GM12878 (cell line): ENCODE data around the gene CAPN15. TPM values are rescaled to one million over a fixed set of nuclear protein-coding genes. Genes with fewer than 3 reads are reported as not detected.

Source experiments
- ATAC-seq: fragments of 200-7000 bp; cut with Tn5 transposase; 3 replicates; pipeline ENCODE4 v1.9.1; 2020; ENCODE audit warnings: mild to moderate bottlenecking, moderate library complexity
- BruUV-seq: library from RNA; stranded (reverse); fragments of 400-500 nt; replicated peaks from 2 replicates; lab custom pipeline; 2021; lab: Mats Ljungman, UMichigan
- CTCF ChIA-PET: fragments of 300-600 bp; sonication (Branson Sonifier 250); formaldehyde crosslinking; extraction: SDS; loops from one replicate; lab custom pipeline; 2021; ENCODE audit warnings: inconsistent platforms; lab: Yijun Ruan, JAX
- POLR2A ChIA-PET: fragments of 350-600 bp; formaldehyde crosslinking; extraction: SDS; loops from one replicate; lab custom pipeline; 2021; ENCODE audit warnings: inconsistent platforms; lab: Charles Lee
- RAD21 ChIA-PET: fragments of 300-600 bp; sonication (Branson Sonifier 250); formaldehyde crosslinking; loops from one replicate; lab custom pipeline; 2023; ENCODE audit warnings: antibody characterized with exemption; ENCODE audit not compliant: unreplicated experiment; lab: Charles Lee
- SMC1A ChIA-PET: fragments of 300-600 bp; sonication (Branson Sonifier 250); formaldehyde crosslinking; loops from one replicate; lab custom pipeline; 2023; ENCODE audit not compliant: unreplicated experiment, uncharacterized antibody; lab: Charles Lee
- DNase-seq: peaks from one replicate; pipeline ENCODE4 v3.0.0-alpha.2; 2011; ENCODE audit warnings: low read depth, low spot score
- FAIRE-seq: peaks from 3 replicates; lab custom pipeline; 2011; peaks lifted over from hg19 to GRCh38; lab: Jason Lieb, UNC
- H2AFZ ChIP-seq: 2 replicates; pipeline ENCODE4 v1.6.0; 2011; ENCODE audit warnings: low read depth, low read length, control low read depth; ENCODE audit not compliant: control insufficient read depth
- H3K27ac ChIP-seq: 2 replicates; pipeline ENCODE4 v1.5.1; 2011; ENCODE audit warnings: control low read depth; ENCODE audit not compliant: control insufficient read depth, insufficient read depth
- H3K27me3 ChIP-seq, 2 experiments: replicated peaks in 1 of 2; 2 replicates each; pipeline versions ENCODE4 v1.6.0 to v1.6.1; 2011; ENCODE audit warnings: low read length in 1 of 2; ENCODE audit not compliant: control insufficient read depth in 2 of 2, insufficient read depth in 2 of 2
- H3K36me3 ChIP-seq, 2 experiments: 2 replicates each; pipeline ENCODE4 v1.5.1; 2011; ENCODE audit warnings: low read length in 1 of 2; ENCODE audit not compliant: control insufficient read depth in 2 of 2, insufficient read depth in 2 of 2
- H3K4me1 ChIP-seq: 2 replicates; pipeline ENCODE4 v1.6.1; 2011; ENCODE audit warnings: mild to moderate bottlenecking, low read length, moderate library complexity, mixed read lengths; ENCODE audit not compliant: control insufficient read depth, insufficient read depth
- H3K4me2 ChIP-seq: 2 replicates; pipeline ENCODE4 v1.6.0; 2011; ENCODE audit warnings: control low read depth; ENCODE audit not compliant: control insufficient read depth, insufficient read depth
- H3K4me3 ChIP-seq: fragments of 200-600 bp; sonication (generic); 2 replicates; pipeline ENCODE4 v1.5.1; 2016
- H3K79me2 ChIP-seq: 2 replicates; pipeline ENCODE4 v1.6.0; 2011; ENCODE audit warnings: low read length; ENCODE audit not compliant: control insufficient read depth, insufficient read depth
- H3K9ac ChIP-seq: 2 replicates; pipeline ENCODE4 v1.8.0; 2011; ENCODE audit warnings: low read length, control low read depth, mixed read lengths; ENCODE audit not compliant: control insufficient read depth, insufficient read depth
- H3K9me3 ChIP-seq: replicated peaks from 3 replicates; pipeline ENCODE4 v1.5.1; 2011; ENCODE audit warnings: mild to moderate bottlenecking, low read length; ENCODE audit not compliant: control insufficient read depth, insufficient read depth
- H4K20me1 ChIP-seq: 2 replicates; pipeline ENCODE4 v1.6.0; 2011; ENCODE audit not compliant: control insufficient read depth, insufficient read depth
- CREB1 ChIP-seq: IDR thresholded peaks from 2 replicates; pipeline ENCODE4 v1.6.1; 2012; ENCODE audit warnings: low read depth, mild to moderate bottlenecking, inconsistent platforms
- EED ChIP-seq: sonication (generic); IDR thresholded peaks from 2 replicates; pipeline ENCODE4 v1.6.1; 2016; ENCODE audit warnings: antibody characterized with exemption, low read depth
- IKZF2 ChIP-seq, 2 experiments: fragments of 450-650 bp; IDR thresholded peaks; 2 replicates each; pipeline ENCODE4 v1.6.1; 2017; ENCODE audit warnings: mild to moderate bottlenecking in 2 of 2, moderate library complexity in 2 of 2
- IRF4 ChIP-seq: IDR thresholded peaks from 2 replicates; pipeline ENCODE4 v1.6.1; 2011; ENCODE audit warnings: low read depth, low read length
- LARP7 ChIP-seq: fragments of 450-650 bp; IDR thresholded peaks from 2 replicates; pipeline ENCODE4 v1.6.1; 2017; ENCODE audit warnings: mild to moderate bottlenecking
- NR2F1 ChIP-seq: fragments of 450-650 bp; conservative IDR thresholded peaks from 2 replicates; pipeline ENCODE4 v1.6.1; 2017; ENCODE audit warnings: mild to moderate bottlenecking
- POLR2AphosphoS2 ChIP-seq: IDR thresholded peaks from 2 replicates; pipeline ENCODE4 v1.6.1; 2011; ENCODE audit warnings: low read depth, mild to moderate bottlenecking, low read length, improper control_type of control experiment, moderate library complexity
- POLR2AphosphoS5 ChIP-seq: IDR thresholded peaks from 2 replicates; pipeline ENCODE4 v1.6.1; 2011; ENCODE audit warnings: mild to moderate bottlenecking, low read length, inconsistent platforms
- RAD21 ChIP-seq: IDR thresholded peaks from 2 replicates; pipeline ENCODE4 v1.6.1; 2011; ENCODE audit warnings: mild to moderate bottlenecking, low read depth, low read length, moderate library complexity; ENCODE audit not compliant: insufficient read depth
- RAD51 ChIP-seq: fragments of 450-650 bp; IDR thresholded peaks from 2 replicates; pipeline ENCODE4 v1.6.1; 2016; ENCODE audit warnings: moderate library complexity, mild to moderate bottlenecking, inconsistent platforms
- RELB ChIP-seq: fragments of 450-650 bp; IDR thresholded peaks from 2 replicates; pipeline ENCODE4 v1.6.1; 2017; ENCODE audit warnings: low read depth, mild to moderate bottlenecking, moderate library complexity
- RUNX3 ChIP-seq: IDR thresholded peaks from 2 replicates; pipeline ENCODE4 v1.6.1; 2012; ENCODE audit warnings: low read length, inconsistent platforms
- STAT1 ChIP-seq: fragments of 450-650 bp; conservative IDR thresholded peaks from 2 replicates; pipeline ENCODE4 v1.6.1; 2014; ENCODE audit warnings: antibody characterized with exemption, mild to moderate bottlenecking
- TCF12 ChIP-seq: IDR thresholded peaks from 2 replicates; pipeline ENCODE4 v1.6.1; 2011; ENCODE audit warnings: low read depth, mild to moderate bottlenecking, low read length
- ZBTB40 ChIP-seq: fragments of 450-650 bp; IDR thresholded peaks from 2 replicates; pipeline ENCODE4 v1.6.1; 2016; ENCODE audit warnings: mild to moderate bottlenecking, moderate library complexity, borderline replicate concordance
- ZZZ3 ChIP-seq: IDR thresholded peaks from 2 replicates; pipeline ENCODE4 v1.6.1; 2011; ENCODE audit warnings: low read depth; ENCODE audit not compliant: control insufficient read depth, insufficient read length
- WGBS: methylation state at CpG from one replicate; pipeline ENCODE4 v1.1.6; 2016; ENCODE audit warnings: low lambda C conversion rate; ENCODE audit not compliant: insufficient replicate concordance, insufficient coverage; ENCODE audit errors: missing lambda C conversion rate; 5-methylcytosine and 5-hydroxymethylcytosine counted together
- in situ Hi-C: fragments of 300-500 bp; cut with MboI; formaldehyde crosslinking; loops from 9 replicates; pipeline ENCODE4 v1.14.3; 2018; ENCODE audit warnings: mixed read lengths
- intact Hi-C: fragments of 100-400 bp; cut with micrococcal nuclease; formaldehyde crosslinking; loops from one replicate; pipeline ENCODE4 v1.14.2; 2022; ENCODE audit not compliant: unreplicated experiment
- polyA plus RNA-seq, 11 experiments: library from polyadenylated mRNA; depleted of rRNA in 4 of 11; unstranded in 6 of 11; stranded (reverse) in 5 of 11; fragments of >200 nt; fragmentation: Nextera tagmentation in 4 of 11; fragmentation: Illumina TruSeq in 1 of 11; extraction: Ambion mirVana in 4 of 11; extraction: Trizol in 1 of 11; gene quantifications; 1 replicate in 1 of 11; 2 replicates in 10 of 11; pipeline versions ENCODE4 v1.2.1 to v1.2.3, GENCODE V29; 2011 to 2016; ENCODE audit warnings: inconsistent platforms in 2 of 11, missing spikeins in 2 of 11, low read depth in 1 of 11
- total RNA-seq, 4 experiments: library from RNA; depleted of rRNA in 3 of 4; stranded (reverse); fragments of >200 nt in 3 of 4; fragmentation: Illumina TruSeq in 1 of 4; extraction: Trizol in 1 of 4; gene quantifications; 2 replicates each; pipeline versions ENCODE4 v1.2.1 to v1.2.3, GENCODE V29; 2013 to 2021

CAPN15 gene
- total and polyA plus RNA-seq, 10 of the 15 experiments (the other 5 are each of a cell fraction or from before 2014, with no cell fraction given) = 0.40 to 78.5 (median 8.3) TPM

GRCh38 chr16:525520-526180 is 1.9 kb upstream of the CAPN15 start:
- peak overlapping the region; percentile 98 for H3K4me3 ChIP-seq
- WGBS = 3% methylated on average over 13 of the region's 13 CpGs
- RAD21 ChIA-PET = interaction anchor here (0.9 kb wide), 2 partner anchors 41 to 111 kb away, joined by 3 to 4 read pairs; partner anchors contain the start of gene NHLRC4
- 0 out of 2 replicates have a peak, but pooled peaks have one; percentile 59 for TF ChIP-seq EED
- TF ChIP-seq LARP7 = no peak; the same call in 1 of the 2 replicates
- 0 out of 2 replicates have a peak, but pooled peaks have one; percentile 13 for TF ChIP-seq POLR2AphosphoS2
- TF ChIP-seq IKZF2 (IDR thresholded peaks at IDR 0.05) = peak in 1 of 2 experiments; percentile 77; a peak in 2 of 4 replicates
- TF ChIP-seq NR2F1 = 0 out of 2 replicates have a peak, but pooled peaks have one; percentile 20
- TF ChIP-seq IRF4 = peak; percentile 85
- TF ChIP-seq TCF12 = no peak
- no peak for TF ChIP-seq ZZZ3
- TF ChIP-seq ZBTB40 = no peak
- peak; percentile 49; the same call in 1 of the 2 replicates for TF ChIP-seq CREB1
- peak; percentile 64; the same call in 1 of the 2 replicates for TF ChIP-seq RELB
- peak; percentile 57; the same call in 1 of the 2 replicates for TF ChIP-seq RUNX3
- no peak for TF ChIP-seq RAD51
- TF ChIP-seq POLR2AphosphoS5 = 0 out of 2 replicates have a peak, but pooled peaks have one; percentile 44
- TF ChIP-seq RAD21 = peak; percentile 34; the same call in 1 of the 2 replicates
- no peak; the same call in 1 of the 2 replicates for TF ChIP-seq STAT1

More at GRCh38 chr16:525520-526180, 1.9 kb upstream of the CAPN15 start:
- peaks cover 0 to 2% of the 10 kb centered on the region in 2 experiments; a peak in 3 of 4 replicates for H3K36me3 ChIP-seq
- H3K79me2 ChIP-seq = peaks cover 47% of the 10 kb centered on the region
- peak overlapping the region; percentile 99 for H3K4me2 ChIP-seq
- no peaks in the 10 kb centered on the region for H3K27me3 ChIP-seq
- peak overlapping the region; percentile 86 for H3K9ac ChIP-seq
- intact Hi-C loops (loop anchor here (2.0 to 5.0 kb wide), 3 partner anchors 42 to 159 kb away; partner anchors contain the start of genes JMJD8, METTL26, NHLRC4 and PIGQ), in situ Hi-C loops (no loop called here)
- POLR2A ChIA-PET = interaction anchor here (1.0 to 1.6 kb wide), 6 partner anchors 42 to 155 kb away, joined by 3 to 4 read pairs (median 4); partner anchors contain the start of genes METTL26, MRPL28 and NHLRC4
- H3K9me3 ChIP-seq = no peaks in the 10 kb centered on the region
- no peaks in the 10 kb centered on the region; the same call in 1 of the 2 replicates for H4K20me1 ChIP-seq
- DNase-seq = peak; percentile 62
- peak overlapping the region; percentile 91 for H3K27ac ChIP-seq
- BruUV-seq = no TSS peak
- ATAC-seq = peak; percentile 61
- H2AFZ ChIP-seq = peak overlapping the region; percentile 13; the same call in 1 of the 2 replicates
- FAIRE-seq = peak; percentile 57
- SMC1A ChIA-PET = interaction anchor here (0.6 to 1.2 kb wide), 4 partner anchors 24 to 75 kb away, joined by 3 read pairs; partner anchors contain the start of gene NHLRC4
- peaks cover 29% of the 10 kb centered on the region for H3K4me1 ChIP-seq
- CTCF ChIA-PET = interaction anchor here (0.6 to 1.6 kb wide), 5 partner anchors 8 to 486 kb away, joined by 3 to 6 read pairs (median 3); partner anchors contain the start of gene NHLRC4
